Thyroid gland (tissue), 4 donors: ENCODE measurements around the gene NPC2.

Source experiments
- CTCF ChIP-seq, 6 experiments: fragments of 200-600 bp in 3 of 6; fragments of 450-650 bp in 3 of 6; sonication (generic) in 3 of 6; IDR thresholded peaks; one replicate each; pipeline ENCODE4 v1.5.1; 2016 to 2019; ENCODE audit warnings: antibody characterized with exemption in 6 of 6, mild to moderate bottlenecking in 2 of 6, inconsistent platforms in 1 of 6, moderate library complexity in 1 of 6
- POLR2A ChIP-seq, 2 donors: fragments of 450-650 bp; IDR thresholded peaks; one replicate each; pipeline ENCODE4 v1.6.1; 2017; ENCODE audit warnings: antibody characterized with exemption in 2 of 2, mild to moderate bottlenecking in 2 of 2, moderate library complexity in 1 of 2

DNA sequence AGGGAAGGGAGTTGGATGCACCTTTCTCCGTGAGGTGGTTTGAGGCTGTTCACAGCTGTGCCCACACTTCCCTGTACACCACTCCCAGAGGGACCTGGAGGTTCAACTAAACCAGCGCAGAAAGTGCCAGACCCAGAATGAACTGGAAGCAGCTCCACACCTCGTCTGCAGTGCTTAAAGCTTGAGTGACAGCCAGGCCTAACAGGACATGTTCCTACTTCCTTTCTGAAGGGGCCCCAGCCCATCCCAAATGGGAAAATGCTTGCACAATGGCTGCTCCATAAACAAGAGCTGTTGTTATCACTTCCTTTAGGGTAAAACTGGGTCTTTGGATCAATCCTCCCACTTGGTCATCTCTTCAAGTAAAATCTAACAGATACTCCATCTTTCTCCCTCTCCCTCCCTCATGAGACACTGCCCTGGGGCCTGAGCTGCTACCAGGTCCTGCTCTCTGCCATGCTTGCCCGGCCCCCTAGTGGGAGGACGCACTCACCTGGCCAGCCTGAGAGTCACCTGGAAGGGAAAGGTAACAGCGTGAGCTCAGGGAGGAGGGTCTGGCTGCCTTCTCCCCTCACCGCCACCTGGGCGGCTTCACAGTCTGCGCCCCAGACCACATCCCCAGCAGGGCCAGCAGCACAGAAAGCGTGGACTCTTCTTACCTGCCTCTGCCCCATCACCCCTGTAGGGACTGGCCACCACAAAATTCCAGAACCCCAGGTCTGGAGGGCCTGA lies 33.9 kb upstream of the NPC2 start:
- peak in 1 of 6 experiments; percentile 10 for TF ChIP-seq CTCF (IDR thresholded peaks at IDR 0.05)
- no peak for TF ChIP-seq POLR2A (IDR thresholded peaks at IDR 0.05)
